Stimulated activated CD4-positive, alpha-beta T cell treated with anti-CD3 and anti-CD28 coated beads, Interleukin-12 subunit alpha, Interleukin-12 subunit beta, amount 100 ng/mL, for 48 hours (primary cell): Measurements from ENCODE around the gene PPP6R3.

Experiments used
- DNase-seq, 3 donors: peaks; one replicate each; pipeline ENCODE4 v3.0.0-alpha.2; 2020; ENCODE audit warnings: low read depth in 2 of 3, low spot score in 1 of 3

Gene PPP6R3

GRCh38 chr11:68551223-68551622, 90.7 kb downstream of the PPP6R3 start:
- DNase-seq: no peak

GRCh38 chr11:68551777-68552176, 91.2 kb downstream of the PPP6R3 start:
- no peak for DNase-seq

GRCh38 chr11:68552542-68552941, 92.0 kb downstream of the PPP6R3 start:
- DNase-seq: no peak

GRCh38 chr11:68560216-68560615, 99.7 kb downstream of the PPP6R3 start:
- no peak for DNase-seq

- no peak for DNase-seq
Observed at GRCh38 chr11:68563454-68563853, 102.9 kb downstream of the PPP6R3 start.

- no peak for DNase-seq
Observed at GRCh38 chr11:68564261-68564660, 103.7 kb downstream of the PPP6R3 start.

GRCh38 chr11:68565768-68566167, 105.2 kb downstream of the PPP6R3 start:
- no peak for DNase-seq

- DNase-seq: no peak
Observed at GRCh38 chr11:68567553-68567952, 107.0 kb downstream of the PPP6R3 start.

- DNase-seq: no peak
Observed at GRCh38 chr11:68569357-68569756, 108.8 kb downstream of the PPP6R3 start.

- no peak for DNase-seq
Observed at GRCh38 chr11:68570691-68571090, 110.1 kb downstream of the PPP6R3 start.

GRCh38 chr11:68574308-68574707, 113.8 kb downstream of the PPP6R3 start:
- DNase-seq: no peak

- no peak for DNase-seq
Observed at GRCh38 chr11:68575025-68575665, 114.6 kb downstream of the PPP6R3 start.

GRCh38 chr11:68579455-68579854, 118.9 kb downstream of the PPP6R3 start:
- DNase-seq: no peak

GRCh38 chr11:68581439-68581838, 120.9 kb downstream of the PPP6R3 start:
- DNase-seq: no peak

- DNase-seq: no peak
Observed at GRCh38 chr11:68581901-68582300, 121.3 kb downstream of the PPP6R3 start.

- no peak for DNase-seq
Observed at GRCh38 chr11:68582416-68583040, 122.0 kb downstream of the PPP6R3 start.

- DNase-seq: no peak
Observed at GRCh38 chr11:68583041-68583446, 122.5 kb downstream of the PPP6R3 start.

- DNase-seq: peak; percentile 23 to 64 (median 55)
Observed at GRCh38 chr11:68584097-68584496, 123.5 kb downstream of the PPP6R3 start.

- DNase-seq: no peak
Observed at GRCh38 chr11:68584991-68585524, 124.5 kb downstream of the PPP6R3 start.

GRCh38 chr11:68589547-68590216, 129.1 kb downstream of the PPP6R3 start:
- no peak for DNase-seq

GRCh38 chr11:68591719-68592118, 131.2 kb downstream of the PPP6R3 start:
- DNase-seq: no peak

- no peak for DNase-seq
Observed at GRCh38 chr11:68593441-68593840, 132.9 kb downstream of the PPP6R3 start.
